Measurements from ENCODE around the gene GAS6. TPM values are rescaled to one million over a fixed set of nuclear protein-coding genes. Genes with fewer than 3 reads are reported as not detected.

GAS6 gene
- total RNA-seq, 2 experiments from 2014 or later: 1.7 to 3.2 TPM

GRCh38 chr13:113851826-113852535 lies 11.9 kb downstream of the GAS6 start:
- Mint-ChIP-seq H3K9me3 (no peaks in the 10 kb centered on the region), H3K4me1 (ENCODE audit: low read depth) (peaks cover 15% of the 10 kb centered on the region), H3K27me3 (ENCODE audit: low read depth) (peaks cover 18% of the 10 kb centered on the region), H3K36me3 (ENCODE audit: low read depth) (no peaks in the 10 kb centered on the region), H3K4me3 (no peak overlapping the region), H3K27ac (no peak overlapping the region)
- intact Hi-C loops (cut with micrococcal nuclease): no loop called here
- CTCF ChIA-PET: no interaction called here
- DNase-seq: no peak

- CTCF ChIA-PET: no interaction called here
- H3K27ac Mint-ChIP-seq: no peak overlapping the region
These were observed 12.4 kb downstream of the GAS6 start for GRCh38 chr13:113851480-113851803.

GRCh38 chr13:113850722-113851479 lies 13.0 kb downstream of the GAS6 start:
- CTCF ChIA-PET: no interaction called here
- Mint-ChIP-seq H3K4me3 (no peak overlapping the region), H3K27me3 (ENCODE audit: low read depth) (peaks cover 14% of the 10 kb centered on the region), H3K27ac (no peak overlapping the region), H3K4me1 (ENCODE audit: low read depth) (peaks cover 24% of the 10 kb centered on the region), H3K36me3 (ENCODE audit: low read depth) (no peaks in the 10 kb centered on the region), H3K9me3 (no peaks in the 10 kb centered on the region)
- intact Hi-C loops (cut with micrococcal nuclease): no loop called here
- DNase-seq: no peak

More at GRCh38 chr13:113851480-113851803, 12.4 kb downstream of the GAS6 start:
- no peak for DNase-seq
- Mint-ChIP-seq H3K9me3 (no peaks in the 10 kb centered on the region), H3K4me3 (no peak overlapping the region), H3K36me3 (ENCODE audit: low read depth) (no peaks in the 10 kb centered on the region), H3K4me1 (ENCODE audit: low read depth) (peaks cover 19% of the 10 kb centered on the region), H3K27me3 (ENCODE audit: low read depth) (peaks cover 18% of the 10 kb centered on the region)
- intact Hi-C loops (cut with micrococcal nuclease): no loop called here

GRCh38 chr13:113849981-113850721 lies 13.7 kb downstream of the GAS6 start:
- CTCF ChIA-PET: no interaction called here
- H3K9me3 Mint-ChIP-seq: no peaks in the 10 kb centered on the region
- H3K4me1 Mint-ChIP-seq (ENCODE audit: low read depth): peaks cover 31% of the 10 kb centered on the region
- intact Hi-C loops (cut with micrococcal nuclease): no loop called here
- no peaks in the 10 kb centered on the region for H3K36me3 Mint-ChIP-seq (ENCODE audit: low read depth)
- H3K4me3 Mint-ChIP-seq: no peak overlapping the region
- peaks cover 12% of the 10 kb centered on the region for H3K27me3 Mint-ChIP-seq (ENCODE audit: low read depth)
- DNase-seq: no peak
- no peak overlapping the region for H3K27ac Mint-ChIP-seq

- H3K9me3 Mint-ChIP-seq: no peaks in the 10 kb centered on the region
- H3K27ac Mint-ChIP-seq: no peak overlapping the region
- peaks cover 27% of the 10 kb centered on the region for H3K4me1 Mint-ChIP-seq (ENCODE audit: low read depth)
- H3K4me3 Mint-ChIP-seq: no peak overlapping the region
- no peaks in the 10 kb centered on the region for H3K36me3 Mint-ChIP-seq (ENCODE audit: low read depth)
- peaks cover 9% of the 10 kb centered on the region for H3K27me3 Mint-ChIP-seq (ENCODE audit: low read depth)
- intact Hi-C loops (cut with micrococcal nuclease): no loop called here
- no peak for DNase-seq
- CTCF ChIA-PET: no interaction called here
These were observed 14.3 kb downstream of the GAS6 start for GRCh38 chr13:113849546-113849945.

- intact Hi-C loops (cut with micrococcal nuclease): no loop called here
- CTCF ChIA-PET: no interaction called here
These were observed 15.2 kb downstream of the GAS6 start for GRCh38 chr13:113848431-113849260.

GRCh38 chr13:113848020-113848419 lies 15.9 kb downstream of the GAS6 start:
- H3K9me3 Mint-ChIP-seq: no peaks in the 10 kb centered on the region
- no peaks in the 10 kb centered on the region for H3K36me3 Mint-ChIP-seq (ENCODE audit: low read depth)
- no peaks in the 10 kb centered on the region for H3K27me3 Mint-ChIP-seq (ENCODE audit: low read depth)
- H3K4me1 Mint-ChIP-seq (ENCODE audit: low read depth): peaks cover 23% of the 10 kb centered on the region
- H3K27ac Mint-ChIP-seq: no peak overlapping the region
- no peak for DNase-seq
- CTCF ChIA-PET: no interaction called here
- H3K4me3 Mint-ChIP-seq: no peak overlapping the region
- intact Hi-C loops (cut with micrococcal nuclease): no loop called here

More at GRCh38 chr13:113848431-113849260, 15.2 kb downstream of the GAS6 start:
- Mint-ChIP-seq H3K36me3 (ENCODE audit: low read depth) (no peaks in the 10 kb centered on the region), H3K27me3 (ENCODE audit: low read depth) (peaks cover 4% of the 10 kb centered on the region), H3K4me1 (ENCODE audit: low read depth) (peaks cover 24% of the 10 kb centered on the region), H3K4me3 (no peak overlapping the region), H3K27ac (no peak overlapping the region), H3K9me3 (no peaks in the 10 kb centered on the region)
- DNase-seq: no peak

GRCh38 chr13:113846636-113847318 lies 17.1 kb downstream of the GAS6 start:
- Mint-ChIP-seq H3K27ac (no peak overlapping the region), H3K4me3 (no peak overlapping the region), H3K4me1 (ENCODE audit: low read depth) (peaks cover 27% of the 10 kb centered on the region), H3K36me3 (ENCODE audit: low read depth) (no peaks in the 10 kb centered on the region), H3K27me3 (ENCODE audit: low read depth) (no peaks in the 10 kb centered on the region), H3K9me3 (peaks cover 3% of the 10 kb centered on the region)
- intact Hi-C loops (cut with micrococcal nuclease): no loop called here
- no peak for DNase-seq
- CTCF ChIA-PET: interaction anchor here (0.6 kb wide), 1 partner anchor 103 kb away, joined by 3 read pairs; no protein-coding TSS in a partner anchor

GRCh38 chr13:113845723-113846635 lies 17.9 kb downstream of the GAS6 start:
- intact Hi-C loops (cut with micrococcal nuclease): no loop called here
- Mint-ChIP-seq H3K4me3 (no peak overlapping the region), H3K36me3 (ENCODE audit: low read depth) (no peaks in the 10 kb centered on the region), H3K27ac (no peak overlapping the region), H3K27me3 (ENCODE audit: low read depth) (no peaks in the 10 kb centered on the region), H3K9me3 (peaks cover 3% of the 10 kb centered on the region), H3K4me1 (ENCODE audit: low read depth) (peaks cover 31% of the 10 kb centered on the region)
- DNase-seq: peak; percentile 26
- CTCF ChIA-PET: interaction anchor here (0.6 kb wide), 1 partner anchor 43 kb away, joined by 3 read pairs; no protein-coding TSS in a partner anchor

- peaks cover 31% of the 10 kb centered on the region for H3K4me1 Mint-ChIP-seq (ENCODE audit: low read depth)
These were observed 18.8 kb downstream of the GAS6 start for GRCh38 chr13:113845055-113845454.

More at GRCh38 chr13:113845055-113845454, 18.8 kb downstream of the GAS6 start:
- no peaks in the 10 kb centered on the region for H3K27me3 Mint-ChIP-seq (ENCODE audit: low read depth)
- CTCF ChIA-PET: interaction anchor here (0.6 kb wide), 1 partner anchor 44 kb away, joined by 3 read pairs; no protein-coding TSS in a partner anchor
- intact Hi-C loops (cut with micrococcal nuclease): no loop called here
- H3K4me3 Mint-ChIP-seq: no peak overlapping the region
- no peak overlapping the region for H3K27ac Mint-ChIP-seq
- no peak for DNase-seq
- no peaks in the 10 kb centered on the region for H3K36me3 Mint-ChIP-seq (ENCODE audit: low read depth)
- H3K9me3 Mint-ChIP-seq: peaks cover 3% of the 10 kb centered on the region

Data from activated naive CD4-positive, alpha-beta T cell treated with anti-CD3 and anti-CD28 coated beads for 36 hours (primary cell).